Measurements from ENCODE around the gene UBE2R2. TPM values are rescaled to one million over a fixed set of nuclear protein-coding genes. Genes with fewer than 3 reads are reported as not detected.

The UBE2R2 gene
- total RNA-seq, 2 experiments from 2014 or later = 22.7 to 24.5 TPM

DNA sequence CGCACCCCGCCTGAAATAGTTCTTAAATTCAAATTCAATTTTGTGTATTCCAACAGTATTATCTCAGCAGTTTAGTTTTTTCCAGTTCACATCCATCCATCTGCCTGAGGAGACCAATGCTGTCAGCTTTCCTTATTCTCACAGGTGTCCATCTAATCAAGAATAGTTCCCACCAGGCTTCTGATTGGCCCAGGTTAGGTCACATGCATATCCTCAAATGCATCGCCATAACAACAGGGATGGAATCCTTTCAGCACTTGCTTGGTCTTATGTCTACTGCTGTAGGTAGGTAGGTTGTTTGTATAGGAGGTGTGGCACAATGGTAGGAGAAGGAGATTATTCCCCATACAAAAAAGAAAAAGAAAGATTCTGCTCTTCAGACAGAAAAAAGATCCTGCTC lies 91.2 kb downstream of the UBE2R2 start:
- intact Hi-C loops (cut with DNase I, micrococcal nuclease) = no loop called here
- ChIA-PET POLR2A (no interaction called here), CTCF (no interaction called here)
- no peak for ATAC-seq (ENCODE audit: poor library complexity)
- no peak overlapping the region for H3K27ac Mint-ChIP-seq
- no peak for DNase-seq
- no peak overlapping the region for H3K4me3 Mint-ChIP-seq
- Histone ChIP-seq H3K27me3 (ENCODE audit: control insufficient read depth in 1 of 2, insufficient read depth in 2 of 2, low read length in 2 of 2) (no peaks in the 10 kb centered on the region), H3K9me3 (ENCODE audit: control insufficient read depth in 1 of 2, insufficient read depth in 1 of 2, low read length in 2 of 2) (no peaks in the 10 kb centered on the region), H3K27ac (ENCODE audit: low read depth in 1 of 2, low read length in 2 of 2) (no peak overlapping the region), H3K36me3 (ENCODE audit: insufficient read depth, low read length) (peaks cover 19% of the 10 kb centered on the region), H3K4me3 (ENCODE audit: low read length) (no peak overlapping the region), H3K4me1 (ENCODE audit: insufficient read depth, low read length) (no peaks in the 10 kb centered on the region)
- H3K4me1 Mint-ChIP-seq (ENCODE audit: low read depth) = peaks cover 26% of the 10 kb centered on the region
- H3K9me3 Mint-ChIP-seq = no peaks in the 10 kb centered on the region
- H3K36me3 Mint-ChIP-seq (ENCODE audit: low read depth) = peaks cover 35% of the 10 kb centered on the region
- H3K27me3 Mint-ChIP-seq = no peaks in the 10 kb centered on the region
- TF ChIP-seq, protein P1, sequence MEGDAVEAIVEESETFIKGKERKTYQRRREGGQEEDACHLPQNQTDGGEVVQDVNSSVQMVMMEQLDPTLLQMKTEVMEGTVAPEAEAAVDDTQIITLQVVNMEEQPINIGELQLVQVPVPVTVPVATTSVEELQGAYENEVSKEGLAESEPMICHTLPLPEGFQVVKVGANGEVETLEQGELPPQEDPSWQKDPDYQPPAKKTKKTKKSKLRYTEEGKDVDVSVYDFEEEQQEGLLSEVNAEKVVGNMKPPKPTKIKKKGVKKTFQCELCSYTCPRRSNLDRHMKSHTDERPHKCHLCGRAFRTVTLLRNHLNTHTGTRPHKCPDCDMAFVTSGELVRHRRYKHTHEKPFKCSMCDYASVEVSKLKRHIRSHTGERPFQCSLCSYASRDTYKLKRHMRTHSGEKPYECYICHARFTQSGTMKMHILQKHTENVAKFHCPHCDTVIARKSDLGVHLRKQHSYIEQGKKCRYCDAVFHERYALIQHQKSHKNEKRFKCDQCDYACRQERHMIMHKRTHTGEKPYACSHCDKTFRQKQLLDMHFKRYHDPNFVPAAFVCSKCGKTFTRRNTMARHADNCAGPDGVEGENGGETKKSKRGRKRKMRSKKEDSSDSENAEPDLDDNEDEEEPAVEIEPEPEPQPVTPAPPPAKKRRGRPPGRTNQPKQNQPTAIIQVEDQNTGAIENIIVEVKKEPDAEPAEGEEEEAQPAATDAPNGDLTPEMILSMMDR (IDR thresholded peaks at IDR 0.05) = no peak

DNA sequence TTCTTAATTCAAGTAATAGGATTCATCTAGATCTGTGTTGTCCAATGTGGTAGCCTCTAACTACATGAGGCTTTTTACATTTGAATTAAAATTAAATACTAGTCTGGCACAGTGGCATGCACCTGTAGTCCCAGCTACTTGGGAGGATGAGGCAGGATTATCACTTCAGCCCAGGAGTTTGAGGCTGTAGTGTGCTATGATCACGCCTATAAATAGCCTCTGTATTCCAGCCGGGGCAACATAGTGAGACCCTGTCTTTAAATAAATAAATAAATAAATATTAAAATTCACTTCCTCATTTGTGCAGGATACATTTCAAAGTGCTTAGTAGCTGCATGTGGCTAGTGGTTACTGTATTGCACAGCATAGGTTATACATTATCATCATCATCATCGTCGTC lies 91.8 kb downstream of the UBE2R2 start:
- H3K36me3 Mint-ChIP-seq (ENCODE audit: low read depth) = peaks cover 35% of the 10 kb centered on the region
- Histone ChIP-seq H3K36me3 (ENCODE audit: insufficient read depth, low read length) (peaks cover 26% of the 10 kb centered on the region), H3K4me3 (ENCODE audit: low read length) (no peak overlapping the region), H3K4me1 (ENCODE audit: insufficient read depth, low read length) (no peaks in the 10 kb centered on the region), H3K9me3 (ENCODE audit: control insufficient read depth in 1 of 2, insufficient read depth in 1 of 2, low read length in 2 of 2) (no peaks in the 10 kb centered on the region), H3K27ac (ENCODE audit: low read depth in 1 of 2, low read length in 2 of 2) (no peak overlapping the region), H3K27me3 (ENCODE audit: control insufficient read depth in 1 of 2, insufficient read depth in 2 of 2, low read length in 2 of 2) (no peaks in the 10 kb centered on the region)
- no peak overlapping the region for H3K27ac Mint-ChIP-seq
- POLR2A ChIA-PET = no interaction called here
- TF ChIP-seq, protein P1 (IDR thresholded peaks at IDR 0.05) = no peak
- DNase-seq = no peak
- peaks cover 26% of the 10 kb centered on the region for H3K4me1 Mint-ChIP-seq (ENCODE audit: low read depth)
- intact Hi-C loops (cut with DNase I, micrococcal nuclease) = no loop called here
- ATAC-seq (ENCODE audit: poor library complexity) = no peak
- H3K27me3 Mint-ChIP-seq = no peaks in the 10 kb centered on the region
- CTCF ChIA-PET = no interaction called here
- H3K4me3 Mint-ChIP-seq = no peak overlapping the region
- H3K9me3 Mint-ChIP-seq = no peaks in the 10 kb centered on the region

DNA sequence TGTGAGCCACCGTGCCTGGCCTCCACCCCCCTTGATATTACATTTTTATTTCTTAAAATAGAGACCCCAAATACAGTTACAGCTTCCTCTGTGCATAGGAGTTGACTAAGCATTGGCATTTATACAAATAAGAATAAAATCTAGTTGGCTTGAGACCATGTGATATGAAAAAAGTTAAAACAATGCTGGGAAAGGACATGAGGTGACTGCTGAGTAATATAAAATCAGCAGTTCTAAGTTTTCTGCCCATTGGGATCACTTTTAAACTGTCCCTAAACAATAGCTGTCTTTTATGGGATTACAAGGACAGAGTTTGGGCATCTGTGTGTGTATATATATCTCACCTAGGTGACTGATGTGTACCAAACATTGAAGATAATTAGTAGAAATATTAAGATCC lies 96.6 kb downstream of the UBE2R2 start:
- no peaks in the 10 kb centered on the region for H3K4me1 Mint-ChIP-seq (ENCODE audit: low read depth)
- peaks cover 61% of the 10 kb centered on the region for H3K36me3 Mint-ChIP-seq (ENCODE audit: low read depth)
- peaks cover 50% of the 10 kb centered on the region for H3K36me3 ChIP-seq (ENCODE audit: insufficient read depth, low read length)

More for the DNA sequence above, 96.6 kb downstream of the UBE2R2 start:
- ATAC-seq (ENCODE audit: poor library complexity) (no peak), DNase-seq (no peak)
- H3K4me3 Mint-ChIP-seq = no peak overlapping the region
- CTCF ChIA-PET = no interaction called here
- H3K27me3 ChIP-seq (ENCODE audit: control insufficient read depth in 1 of 2, insufficient read depth in 2 of 2, low read length in 2 of 2) = no peaks in the 10 kb centered on the region
- no peak overlapping the region for H3K27ac ChIP-seq (ENCODE audit: low read depth in 1 of 2, low read length in 2 of 2)
- TF ChIP-seq, protein P1 (IDR thresholded peaks at IDR 0.05) = no peak
- H3K4me1 ChIP-seq (ENCODE audit: insufficient read depth, low read length) = no peaks in the 10 kb centered on the region
- intact Hi-C loops (cut with DNase I, micrococcal nuclease) = no loop called here
- no peaks in the 10 kb centered on the region for H3K9me3 ChIP-seq (ENCODE audit: control insufficient read depth in 1 of 2, insufficient read depth in 1 of 2, low read length in 2 of 2)
- H3K27ac Mint-ChIP-seq = peak overlapping the region; percentile 42
- POLR2A ChIA-PET = no interaction called here
- no peak overlapping the region for H3K4me3 ChIP-seq (ENCODE audit: low read length)
- H3K27me3 Mint-ChIP-seq = no peaks in the 10 kb centered on the region
- no peaks in the 10 kb centered on the region for H3K9me3 Mint-ChIP-seq

Measured in CD4-positive, alpha-beta T cell (primary cell).